HG03060 (cell line): ENCODE results near the gene TSGA10IP.

Source experiments
- ATAC-seq: cut with Tn5 transposase; IDR thresholded peaks from one replicate; pipeline ENCODE4 v1.9.1; 2021; ENCODE audit warnings: low read depth, moderate number of reproducible peaks; ENCODE audit not compliant: unreplicated experiment

Gene TSGA10IP

DNA sequence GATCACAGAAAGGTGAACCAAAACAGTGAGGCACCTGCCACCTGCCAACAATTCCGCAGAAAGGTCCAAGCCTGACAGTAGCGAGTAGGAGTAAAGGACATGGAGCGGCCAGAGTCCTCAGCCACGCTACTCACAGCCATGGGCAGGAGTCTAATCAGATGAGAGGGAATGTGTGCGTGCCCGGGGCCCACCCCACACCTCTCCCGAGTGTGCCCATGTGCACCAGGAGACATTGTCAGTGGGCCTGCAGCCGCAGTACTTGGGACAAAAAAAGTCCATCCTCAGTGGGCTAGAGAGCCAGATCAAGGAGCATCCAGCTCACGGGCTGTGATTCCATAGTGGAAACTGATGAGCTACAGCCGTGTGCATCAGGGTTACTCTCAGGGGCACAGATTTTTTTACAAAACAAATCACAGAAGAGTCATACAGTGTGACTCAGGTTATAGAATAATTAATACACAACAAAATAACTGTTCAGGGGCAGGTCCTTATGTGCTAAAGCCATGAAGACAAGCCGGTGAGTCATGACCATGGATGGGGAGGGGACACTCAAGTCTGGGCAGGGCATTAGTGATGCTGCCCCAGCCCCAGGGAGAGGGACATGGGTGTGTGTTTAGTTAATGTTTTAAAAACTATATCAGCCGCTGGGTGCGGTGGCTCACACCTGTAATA lies 28.3 kb downstream of the TSGA10IP start:
- ATAC-seq = no peak

GRCh38 chr11:65975771-65976170 lies 30.5 kb downstream of the TSGA10IP start:
- no peak for ATAC-seq

GRCh38 chr11:65976216-65977176 lies 31.2 kb downstream of the TSGA10IP start:
- ATAC-seq = no peak

DNA sequence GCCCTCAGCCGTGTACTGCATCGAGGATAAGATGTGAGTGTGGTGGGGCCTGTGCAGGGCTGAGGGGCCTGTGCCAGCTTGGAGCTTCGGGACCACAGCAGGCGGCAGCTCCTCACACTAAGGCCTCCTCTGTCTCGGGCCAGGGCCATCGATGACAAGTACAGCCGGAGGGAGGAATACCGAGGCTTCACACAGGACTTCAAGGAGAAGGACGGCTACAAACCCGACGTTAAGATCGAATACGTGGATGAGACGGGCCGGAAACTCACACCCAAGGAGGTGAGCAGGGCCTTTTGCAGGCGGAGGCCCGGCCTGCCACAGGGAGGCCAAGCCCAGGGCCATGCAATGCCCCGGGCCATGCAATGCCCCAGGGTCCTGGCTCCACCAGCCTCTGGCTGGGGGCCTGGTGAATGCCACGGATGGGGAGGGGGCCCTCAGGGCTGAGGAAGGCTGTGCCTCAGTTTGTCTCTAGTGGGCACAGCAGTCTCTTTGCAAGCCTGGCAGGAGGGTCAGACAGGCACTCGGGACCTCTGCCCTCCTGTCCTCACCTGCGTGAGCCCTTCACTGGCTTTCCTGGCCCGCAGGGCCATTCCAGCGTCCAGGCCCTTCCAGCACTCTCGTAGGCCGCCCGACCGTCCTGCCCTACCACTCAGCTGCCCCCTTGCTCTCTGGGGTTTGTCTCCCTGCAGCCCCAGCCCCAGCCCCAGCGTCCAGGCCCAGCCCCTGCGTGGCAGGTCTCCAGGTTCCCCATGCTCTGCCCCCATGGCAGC lies 32.5 kb downstream of the TSGA10IP start:
- no peak for ATAC-seq

- no peak for ATAC-seq
Measured at GRCh38 chr11:65978391-65979238, 33.3 kb downstream of the TSGA10IP start.

GRCh38 chr11:65979261-65979759 lies 34.0 kb downstream of the TSGA10IP start:
- ATAC-seq = no peak

- no peak for ATAC-seq
Measured at GRCh38 chr11:65981101-65981740, 35.9 kb downstream of the TSGA10IP start.

- no peak for ATAC-seq
Measured at GRCh38 chr11:65981972-65982823, 36.9 kb downstream of the TSGA10IP start.

DNA sequence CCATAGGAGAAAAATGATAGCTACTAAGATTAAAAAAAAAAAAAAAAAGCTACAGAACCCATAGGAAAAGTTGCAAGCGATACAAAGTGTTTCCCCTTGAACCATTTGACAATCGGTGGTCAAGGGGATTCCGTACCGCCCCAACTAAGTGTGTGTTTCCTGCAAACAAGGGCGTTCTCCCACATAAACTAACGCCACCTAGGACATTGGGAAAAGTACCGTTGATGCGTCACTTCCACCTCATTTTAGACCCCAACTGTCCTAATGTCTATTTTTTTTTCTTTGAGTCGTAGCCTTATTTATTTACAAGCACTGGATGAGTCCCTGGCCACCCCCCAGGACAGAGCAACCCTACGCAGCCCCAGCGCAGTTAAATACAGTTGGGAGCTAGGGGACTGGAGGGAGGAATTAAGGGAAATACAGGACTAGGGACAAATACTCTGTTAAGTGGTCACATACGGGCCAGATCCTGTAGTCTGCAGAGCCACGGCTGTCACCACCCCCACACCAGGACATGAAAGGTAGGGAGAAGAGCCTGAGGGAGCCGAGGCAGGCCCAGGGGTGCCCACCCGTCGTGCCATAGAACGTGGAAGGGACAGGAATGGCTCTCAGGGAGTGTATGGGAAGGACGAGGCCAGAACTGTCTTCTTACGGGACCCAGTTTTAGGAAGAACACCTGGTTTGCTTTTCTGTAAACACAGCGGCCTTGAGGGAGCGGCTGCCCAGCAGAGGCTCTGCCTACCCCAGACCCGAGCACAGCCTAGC lies 37.7 kb downstream of the TSGA10IP start:
- ATAC-seq = no peak

- no peak for ATAC-seq
Measured at GRCh38 chr11:65983589-65983987, 38.3 kb downstream of the TSGA10IP start.

GRCh38 chr11:65987336-65987735 lies 42.1 kb downstream of the TSGA10IP start:
- no peak for ATAC-seq

DNA sequence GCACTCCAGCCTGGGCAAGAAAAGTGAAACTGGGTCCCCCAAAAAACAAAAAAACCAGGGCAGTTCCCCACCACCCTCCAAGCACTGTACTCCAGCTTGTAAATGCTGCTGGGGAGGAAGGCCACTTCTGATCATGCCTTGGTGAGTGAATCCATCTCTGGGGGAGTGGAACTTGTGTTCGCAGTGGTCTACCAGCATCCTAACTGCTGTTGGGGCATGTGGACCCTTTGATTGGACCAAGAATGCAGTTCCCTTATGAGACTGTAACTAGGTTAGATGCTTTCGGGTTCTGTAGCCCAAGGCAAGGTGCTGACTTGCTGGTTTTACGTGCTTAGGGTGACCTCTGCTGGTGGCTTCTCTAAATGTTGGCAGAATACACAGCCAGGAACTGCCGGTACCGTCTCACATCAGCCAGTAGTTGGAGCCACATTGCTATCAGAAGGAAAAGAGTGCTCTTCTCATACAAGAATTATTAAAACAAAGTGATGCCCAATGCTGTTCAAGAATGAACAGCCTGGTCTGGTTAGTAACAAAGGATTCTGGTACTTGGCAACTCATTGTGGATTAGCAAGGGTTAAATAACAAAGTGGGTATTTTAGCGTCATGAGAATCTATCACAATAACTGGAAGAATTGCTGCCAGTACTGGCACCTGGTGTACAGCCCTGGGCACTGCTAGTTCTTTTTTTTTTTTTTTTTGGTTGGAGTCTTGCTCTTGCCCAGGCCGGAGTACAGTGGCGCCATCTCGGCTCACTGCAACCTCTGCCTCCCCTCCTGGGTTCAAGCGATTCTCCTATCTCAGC lies 43.7 kb downstream of the TSGA10IP start:
- ATAC-seq = peak; percentile 84

DNA sequence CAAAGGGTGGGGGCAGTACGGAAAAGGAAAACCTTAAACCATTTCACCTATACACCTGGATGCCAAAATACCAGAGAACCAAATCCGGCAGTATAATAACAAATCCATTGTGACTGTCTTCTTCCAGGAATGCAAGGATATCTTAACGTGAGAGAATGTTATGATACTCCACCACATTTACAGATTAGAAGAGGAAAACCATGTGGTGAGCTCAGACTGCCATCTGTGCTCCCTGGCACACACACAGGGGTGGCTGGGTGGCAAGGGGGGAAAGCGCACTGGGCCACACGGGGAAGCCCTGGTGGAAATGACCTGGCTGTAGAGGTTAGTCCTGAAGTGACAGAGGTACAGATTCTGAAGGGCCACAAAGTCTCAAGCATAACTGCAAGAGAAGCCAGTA lies 46.8 kb downstream of the TSGA10IP start:
- ATAC-seq = no peak

DNA sequence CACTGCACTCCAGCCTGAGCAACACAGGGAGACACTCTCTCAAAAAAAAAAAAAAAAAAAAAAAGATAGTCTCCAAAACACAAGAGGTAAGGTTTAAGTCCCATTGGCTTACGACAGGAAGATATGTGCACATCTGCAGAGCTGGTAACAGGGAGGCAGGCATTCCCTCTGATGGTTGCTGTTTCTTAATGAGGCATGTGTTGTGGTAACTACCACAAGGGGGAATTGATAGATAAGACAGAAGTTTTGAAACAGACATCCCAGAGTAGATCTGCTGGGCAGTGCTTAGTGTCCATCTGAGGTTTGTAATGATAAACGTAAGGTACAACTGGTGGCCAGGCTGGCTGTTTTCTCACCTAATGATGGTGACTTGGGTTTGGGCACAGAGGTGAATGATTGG lies 52.0 kb downstream of the TSGA10IP start:
- ATAC-seq = no peak

- peak; percentile 63 for ATAC-seq
Measured at GRCh38 chr11:66001942-66002647, 56.8 kb downstream of the TSGA10IP start, which contains the start of the genes BANF1 and EIF1AD. BANF1 (plus strand) TSS chr11:66002503; CDS start chr11:66003251, 748 bp downstream. EIF1AD (minus strand) TSS chr11:66002157; CDS start chr11:66000389, 1,768 bp downstream.

GRCh38 chr11:66002648-66003225 lies 57.5 kb downstream of the TSGA10IP start:
- peak; percentile 25 for ATAC-seq
